NCI-H2227 (cell line): ENCODE results near the gene ZKSCAN5.

Source experiments
- DNase-seq: peaks from one replicate; lab custom pipeline; 2025; ENCODE audit not compliant: unreplicated experiment; lab: John Stamatoyannopoulos, UW

The ZKSCAN5 gene

DNA sequence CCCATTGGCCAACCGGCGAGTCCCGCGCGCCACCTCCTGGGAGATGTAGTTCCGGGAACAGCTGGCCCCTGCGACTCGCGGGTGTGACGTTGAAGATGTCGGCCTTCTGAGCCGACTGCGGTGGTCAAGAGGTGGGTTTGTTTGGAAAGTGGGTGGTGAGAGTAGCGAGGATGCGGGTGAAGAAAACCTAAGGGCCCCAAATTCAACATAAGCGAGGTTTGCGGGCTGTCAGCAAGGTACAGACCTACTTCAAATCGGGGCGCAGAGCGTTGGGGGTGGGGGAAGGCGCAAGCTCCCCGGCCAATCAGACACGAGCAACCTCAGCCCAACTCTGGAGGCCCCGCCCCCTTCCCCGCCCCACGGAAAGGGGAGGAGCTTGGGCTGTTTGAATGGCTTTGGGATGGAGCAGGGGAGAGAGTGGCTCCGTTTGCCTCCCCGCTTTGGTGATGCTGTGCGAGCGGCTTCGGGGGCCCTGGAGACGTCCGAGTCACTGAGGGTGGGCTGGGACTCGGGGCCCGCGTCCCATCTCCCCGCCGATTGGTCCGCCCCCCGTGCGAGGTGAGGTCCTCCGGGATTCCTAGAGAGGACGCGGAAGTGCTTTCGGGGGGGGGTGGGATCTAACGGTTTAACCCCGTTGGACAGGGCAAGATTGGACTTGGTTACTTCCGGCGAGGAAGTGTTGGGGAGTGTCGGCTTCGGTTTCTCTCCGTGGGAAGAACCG is at the start of gene ZKSCAN5:
TSS of gene ZKSCAN5 (plus strand) at position 60 of the 721 bp plus-strand sequence. CDS start 1,383 bp downstream, outside the sequence.
- DNase-seq = peak; percentile 97

DNA sequence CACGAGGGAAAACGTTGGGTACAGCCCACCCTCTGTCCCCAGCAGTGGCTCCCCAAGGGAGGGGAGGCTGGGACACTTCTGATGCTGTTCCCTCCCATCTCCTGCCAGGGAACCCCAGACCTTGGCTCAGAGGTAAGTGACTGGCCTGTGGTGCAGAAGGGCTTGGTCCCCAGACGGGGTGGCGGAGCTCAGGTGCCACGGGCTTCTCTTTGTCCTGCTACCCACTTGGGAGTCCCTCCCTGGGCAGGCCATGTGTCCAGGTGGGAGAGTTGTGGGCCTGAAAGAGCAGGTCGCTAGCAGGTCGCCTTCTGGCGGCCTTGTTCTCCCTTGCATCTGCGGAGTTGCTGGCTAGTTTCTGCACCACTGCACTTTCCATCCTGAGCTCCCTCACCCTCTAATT is 48.6 kb upstream of the ZKSCAN5 start:
- no peak for DNase-seq

DNA sequence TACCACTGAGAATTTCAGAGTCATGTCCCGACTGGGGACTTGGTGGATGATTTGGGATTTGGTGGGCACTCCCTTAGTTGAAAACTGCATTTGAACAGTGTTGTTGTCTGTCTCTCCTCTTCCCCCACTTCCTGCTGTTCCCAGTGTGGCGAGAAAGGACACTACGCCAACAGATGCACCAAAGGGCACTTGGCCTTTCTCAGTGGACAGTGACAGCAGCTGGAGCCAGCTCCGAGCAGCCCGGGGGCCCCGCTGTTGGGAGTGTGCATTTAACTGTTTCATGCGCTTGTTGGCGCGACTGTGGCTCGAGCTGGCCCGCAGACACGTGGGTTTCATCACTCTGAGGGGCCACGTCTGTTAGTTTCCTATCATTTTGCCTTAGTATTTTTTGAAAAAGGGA is 48.2 kb upstream of the ZKSCAN5 start:
- DNase-seq = no peak

DNA sequence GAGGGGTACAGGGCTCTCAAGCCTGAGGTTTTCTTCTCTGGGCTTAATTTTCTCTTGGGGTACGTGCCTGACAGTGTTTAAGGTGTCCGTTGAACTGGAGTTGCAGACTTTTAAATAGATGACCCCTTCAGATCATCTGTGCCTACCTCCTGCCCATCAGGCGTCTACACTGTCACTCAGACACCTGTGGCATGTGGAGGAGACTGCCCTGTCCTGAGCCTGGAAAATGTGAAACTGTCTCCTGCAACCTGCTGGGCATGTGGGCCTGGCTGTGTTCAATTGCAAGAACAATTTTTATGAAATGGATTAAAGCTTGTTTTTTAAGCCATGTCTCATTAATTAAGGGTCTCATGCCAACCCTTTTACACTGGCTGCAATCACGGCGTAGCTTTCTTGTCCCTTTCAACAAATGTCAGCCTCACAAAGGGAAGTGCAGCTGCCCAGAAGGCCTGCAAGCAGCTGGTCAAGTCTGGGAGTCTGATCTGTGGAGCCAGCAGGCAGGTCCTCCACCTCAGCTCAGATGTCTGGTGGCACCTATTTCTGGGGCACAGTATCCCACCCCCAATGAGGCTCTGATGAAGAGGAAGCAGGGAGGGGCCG is 47.3 kb upstream of the ZKSCAN5 start:
- no peak for DNase-seq

DNA sequence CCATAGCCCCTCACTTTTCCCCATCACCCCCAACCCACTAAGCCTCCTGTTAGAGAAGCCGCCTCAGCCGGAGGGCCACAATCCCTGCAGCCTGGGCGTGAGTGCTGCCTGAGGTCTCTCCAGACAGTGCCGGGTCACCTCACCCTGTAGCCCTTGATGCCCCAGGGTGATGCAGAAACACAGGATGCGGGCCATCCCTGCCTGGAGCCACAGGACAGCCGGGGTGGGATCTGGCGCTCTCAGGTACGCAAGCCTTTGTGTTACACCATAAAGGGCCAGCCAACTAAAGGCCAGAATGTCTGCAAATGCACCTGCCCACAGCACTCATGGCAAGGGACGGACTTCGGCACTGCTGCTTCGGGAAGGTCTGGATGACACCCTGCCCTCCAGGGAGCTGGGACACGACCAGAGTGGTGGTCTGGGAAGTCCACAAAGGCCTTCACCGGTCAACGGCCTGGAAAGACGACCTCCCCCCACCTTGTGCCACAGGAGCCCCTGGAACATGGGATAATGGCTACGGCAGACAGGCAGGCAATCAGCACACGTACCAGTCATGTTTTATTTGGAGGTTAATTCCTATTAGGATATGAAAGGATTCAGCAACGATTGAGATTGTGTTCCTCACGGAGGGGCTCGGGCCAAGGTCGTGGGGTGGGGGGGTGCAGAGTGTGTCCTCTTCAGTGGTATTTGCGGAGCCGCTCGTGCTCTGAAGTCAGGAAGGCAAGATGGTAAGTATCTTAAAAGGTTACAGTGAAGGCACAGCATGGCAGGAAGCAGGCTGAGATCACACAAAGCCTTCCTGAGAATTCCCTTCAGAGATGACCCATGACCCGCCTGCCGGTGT is 46.6 kb upstream of the ZKSCAN5 start:
- DNase-seq = no peak

DNA sequence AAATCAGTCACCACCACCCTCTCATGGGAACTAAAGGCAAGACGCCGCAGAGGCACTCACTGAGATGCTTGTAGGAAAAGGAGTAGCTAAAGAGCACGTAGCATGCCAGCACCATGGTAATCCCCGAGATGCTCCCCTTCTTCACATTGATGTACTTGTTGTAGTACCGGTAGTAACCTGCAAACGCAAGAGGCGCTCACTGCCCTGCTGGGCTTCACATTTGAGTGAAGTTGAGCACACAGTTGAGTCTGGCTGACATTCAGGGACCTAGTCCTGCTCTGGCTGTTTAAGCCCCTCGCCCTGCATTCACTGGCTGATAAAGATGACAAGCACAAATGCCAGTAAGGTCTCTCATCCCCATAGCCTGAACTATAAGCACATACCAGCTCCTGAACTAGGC is 45.4 kb upstream of the ZKSCAN5 start:
- peak; percentile 14 for DNase-seq

DNA sequence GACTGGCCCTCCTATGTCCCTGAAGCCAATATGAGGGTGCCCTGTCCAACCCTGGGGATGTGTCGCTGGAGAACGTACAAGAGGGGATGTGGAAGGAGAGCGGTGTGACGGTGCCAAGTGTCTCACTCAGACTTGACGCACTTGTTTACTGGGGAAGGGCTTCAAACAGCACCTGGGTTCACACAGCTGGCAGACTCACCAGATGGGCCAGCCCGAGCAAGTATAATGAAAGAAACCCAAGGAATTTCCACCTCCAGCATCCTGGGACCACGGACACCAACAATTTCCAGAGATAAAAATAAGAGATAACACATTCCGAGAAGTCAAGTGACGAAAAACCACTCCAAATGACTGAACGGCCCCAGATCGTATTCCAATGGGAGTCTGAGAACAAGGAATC is 43.8 kb upstream of the ZKSCAN5 start:
- DNase-seq = no peak

DNA sequence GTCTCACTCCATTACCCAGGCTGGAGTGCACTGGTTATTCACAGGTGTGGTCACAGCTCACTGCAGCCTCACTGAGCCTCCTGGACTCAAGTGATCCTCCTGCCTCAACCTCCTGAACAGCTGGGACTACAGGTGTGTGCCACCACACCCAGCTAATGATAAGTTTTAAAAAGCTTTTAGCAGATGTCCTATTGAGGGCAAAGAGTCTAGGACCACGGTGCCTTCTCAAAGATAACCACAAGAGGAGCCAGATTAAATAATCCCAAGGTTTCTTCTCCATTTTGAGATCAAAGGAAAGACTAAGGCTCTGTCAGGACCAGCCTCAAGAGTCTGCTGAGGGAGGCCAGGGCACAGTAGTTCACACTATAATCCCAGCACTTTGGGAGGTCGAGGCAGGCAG is 43.2 kb upstream of the ZKSCAN5 start:
- DNase-seq = no peak

DNA sequence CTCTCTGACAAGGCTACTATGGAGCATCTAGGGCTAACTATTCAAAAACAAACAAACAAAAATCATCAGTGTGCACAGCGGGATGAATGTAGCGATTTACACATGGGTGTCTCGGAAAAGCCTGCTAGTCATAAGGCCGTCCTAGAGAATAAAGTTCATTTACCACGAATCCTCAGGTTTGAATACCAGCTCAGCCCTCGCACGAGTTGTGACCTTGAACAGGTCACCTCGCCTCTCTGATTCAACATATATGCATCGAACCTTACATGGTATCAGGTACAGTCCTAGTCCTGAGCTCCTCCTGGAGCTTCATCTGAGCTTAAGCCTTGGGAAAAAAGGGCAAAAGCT is 39.1 kb upstream of the ZKSCAN5 start:
- DNase-seq = no peak

DNA sequence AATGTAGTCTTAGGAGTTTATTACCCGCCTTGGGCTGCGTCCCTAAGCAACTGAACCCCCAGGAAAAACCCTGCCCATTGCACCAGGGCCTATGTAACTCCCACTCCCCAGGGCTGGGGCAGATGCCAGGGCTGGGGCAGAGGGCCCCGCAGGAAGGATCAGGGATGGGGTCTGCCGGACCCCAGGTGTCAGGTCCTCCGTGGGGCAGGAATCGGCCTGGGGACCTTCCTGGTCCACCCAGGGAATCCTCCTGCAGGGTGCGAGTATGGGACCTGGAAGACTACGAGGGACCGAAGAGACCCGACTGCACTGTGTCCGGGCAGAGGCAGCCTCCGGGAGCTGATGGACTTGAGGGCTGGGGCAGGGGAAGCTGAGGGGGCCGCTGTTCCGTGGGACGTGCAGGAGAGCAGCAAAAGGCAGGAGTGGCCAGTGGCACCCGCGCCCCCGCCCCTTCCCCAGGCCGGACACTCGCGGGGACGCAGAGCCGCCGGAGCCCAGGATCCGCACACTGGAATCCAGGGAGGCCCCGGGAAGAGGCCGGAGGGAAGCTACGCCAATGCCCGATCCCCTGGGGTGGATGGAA is 36.0 kb upstream of the ZKSCAN5 start:
- DNase-seq = no peak

DNA sequence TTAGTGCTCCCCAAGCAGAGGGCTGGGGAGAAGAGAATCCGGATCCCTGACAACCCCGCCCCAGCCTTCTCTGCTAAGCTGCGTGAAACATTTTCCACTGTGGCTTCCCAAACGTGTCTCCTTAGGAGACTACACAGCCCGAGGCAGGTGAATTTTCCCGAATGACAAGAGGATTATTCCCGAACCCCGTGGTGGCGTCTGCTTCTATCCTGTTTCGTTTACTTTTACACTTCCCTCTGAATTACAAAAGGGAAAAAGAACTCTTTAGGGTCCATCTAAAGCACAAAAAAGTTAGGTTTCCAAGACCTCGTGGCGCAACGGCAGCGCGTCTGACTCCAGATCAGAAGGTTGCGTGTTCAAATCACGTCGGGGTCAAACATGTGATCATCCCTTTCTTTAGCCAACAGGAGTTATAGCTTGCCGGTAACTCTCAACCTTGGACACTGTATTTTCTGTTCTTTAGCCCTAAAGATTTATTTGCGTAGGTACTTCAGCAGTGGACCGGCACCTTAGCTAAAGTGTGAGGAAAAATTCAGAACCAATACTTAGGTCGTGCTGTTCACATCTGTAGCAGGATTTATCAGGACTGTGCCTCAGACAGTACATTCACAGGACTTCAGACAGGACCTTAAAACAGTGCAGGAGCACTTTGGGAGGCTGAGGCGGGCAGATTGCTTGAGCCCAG is 34.9 kb upstream of the ZKSCAN5 start:
- DNase-seq = no peak

DNA sequence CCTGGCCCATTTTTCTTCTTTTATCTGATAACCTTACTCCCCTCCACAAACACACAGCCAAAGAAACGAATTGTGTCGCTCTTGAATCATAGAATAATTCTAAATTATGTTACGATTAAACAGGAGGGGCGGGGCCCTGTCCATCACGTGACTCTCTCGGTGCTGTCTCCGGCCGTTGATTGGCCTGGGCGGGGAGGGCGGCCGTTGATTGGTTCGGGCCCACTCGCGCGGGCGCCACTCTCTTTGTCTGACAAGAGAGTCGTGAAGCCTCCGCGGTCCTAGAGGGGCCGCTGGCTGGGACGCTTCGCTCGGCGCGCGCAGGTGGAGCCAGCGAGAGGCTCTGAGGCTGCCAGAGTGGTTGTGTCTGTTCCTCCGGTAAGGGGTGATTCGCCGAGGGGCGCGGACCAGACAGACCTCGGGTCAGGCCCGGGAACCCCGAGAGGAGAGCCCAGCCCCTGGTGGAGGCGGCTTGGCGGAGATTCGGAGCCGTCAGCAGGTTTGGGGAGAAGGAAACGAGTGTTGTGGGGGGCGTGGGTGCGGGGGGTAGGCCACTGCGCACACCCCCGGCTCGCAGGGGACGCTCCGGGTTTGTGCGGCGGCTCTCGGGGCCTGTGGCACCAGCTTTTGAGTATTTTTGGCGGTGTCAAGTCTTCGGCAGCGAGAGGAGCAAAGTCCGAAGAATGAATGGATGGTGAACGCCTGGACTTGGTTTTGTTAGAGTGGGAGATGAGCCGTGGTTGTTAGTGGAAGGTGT is 31.7 kb upstream of the ZKSCAN5 start, which contains the start of gene ZNF789:
TSS of gene ZNF789 (plus strand) at position 330 of the 754 bp plus-strand sequence. CDS start 3,567 bp downstream, outside the sequence.
- peak; percentile 99 for DNase-seq

DNA sequence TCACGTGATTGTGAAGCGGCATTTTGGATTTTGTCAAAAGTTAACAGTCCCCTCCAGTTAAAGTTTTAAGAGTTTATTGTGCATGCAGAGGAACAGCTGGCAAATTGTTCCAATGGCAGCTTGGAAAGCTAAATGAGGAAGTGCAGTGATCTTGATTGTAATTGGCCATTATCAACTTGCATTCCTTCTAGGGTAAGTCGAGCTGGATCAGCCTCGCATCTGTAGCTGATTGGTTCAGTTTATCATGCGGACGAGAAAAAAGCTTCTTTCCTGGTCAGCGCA is 31.2 kb upstream of the ZKSCAN5 start:
- peak; percentile 64 for DNase-seq

DNA sequence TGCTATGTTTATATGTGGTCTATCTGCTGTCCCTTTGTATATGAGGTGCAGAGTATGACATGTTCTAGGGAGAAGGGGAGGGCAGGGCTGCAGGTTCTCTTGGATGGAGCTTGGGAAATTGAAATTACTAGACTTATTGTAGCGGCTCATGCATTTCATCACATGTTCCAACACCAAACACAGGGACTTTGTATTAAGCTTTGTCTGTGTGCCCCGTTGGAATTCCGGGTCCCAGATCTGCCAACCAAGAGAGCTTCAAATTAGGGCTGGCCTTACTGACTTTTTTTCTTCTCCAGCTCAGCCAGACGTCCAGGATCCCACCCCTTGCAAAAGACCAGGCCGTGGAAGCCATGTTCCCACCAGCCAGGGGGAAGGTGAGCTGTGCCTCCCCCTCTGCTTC is 28.4 kb upstream of the ZKSCAN5 start:
- DNase-seq = no peak

DNA sequence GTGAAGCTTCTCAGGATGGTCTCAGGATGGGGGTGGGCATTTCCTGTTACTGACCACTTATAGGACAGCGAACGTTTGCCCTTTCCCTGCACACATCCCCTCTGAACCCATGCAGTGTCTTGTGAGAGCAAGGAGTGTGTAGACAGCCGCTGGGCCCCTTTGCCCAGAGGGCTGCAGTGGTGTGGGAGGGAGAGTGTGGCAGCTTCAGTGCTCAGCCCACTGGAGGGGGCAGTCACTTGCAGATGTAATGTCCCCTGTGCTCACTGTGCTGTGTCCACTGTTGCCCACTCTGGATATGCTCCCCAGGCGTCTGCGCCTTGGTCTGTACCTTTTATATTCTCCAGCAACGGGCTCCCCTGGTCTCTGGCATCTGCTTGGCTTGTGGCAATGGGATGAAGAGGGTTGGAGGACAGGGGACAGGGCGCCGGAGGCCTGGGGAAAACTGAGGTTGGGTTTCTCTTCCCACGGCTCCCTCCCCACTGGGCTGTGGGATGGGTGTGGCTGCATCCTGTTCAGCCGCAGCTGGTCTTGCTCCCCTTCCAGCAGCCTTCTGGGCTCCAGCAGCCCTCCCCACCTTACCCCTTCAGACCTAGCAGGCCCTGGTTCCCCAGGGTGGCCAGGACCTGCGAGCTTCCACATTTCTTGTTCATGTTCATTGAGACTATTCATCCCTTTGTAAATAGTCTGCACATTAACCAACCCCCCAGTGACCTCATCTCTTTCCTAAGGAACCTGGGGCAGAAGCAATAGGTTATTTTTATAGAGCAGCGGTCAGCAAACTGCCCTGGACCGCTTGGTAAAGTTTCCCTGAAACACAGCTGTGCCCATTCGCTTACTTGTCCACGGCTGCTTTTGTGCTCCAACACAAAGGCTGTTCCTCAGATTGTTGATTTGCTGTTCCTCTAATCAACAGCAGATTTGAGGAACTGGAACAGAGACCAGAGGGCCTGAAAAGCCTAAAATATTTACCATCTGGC is 25.7 kb upstream of the ZKSCAN5 start:
- DNase-seq = no peak

DNA sequence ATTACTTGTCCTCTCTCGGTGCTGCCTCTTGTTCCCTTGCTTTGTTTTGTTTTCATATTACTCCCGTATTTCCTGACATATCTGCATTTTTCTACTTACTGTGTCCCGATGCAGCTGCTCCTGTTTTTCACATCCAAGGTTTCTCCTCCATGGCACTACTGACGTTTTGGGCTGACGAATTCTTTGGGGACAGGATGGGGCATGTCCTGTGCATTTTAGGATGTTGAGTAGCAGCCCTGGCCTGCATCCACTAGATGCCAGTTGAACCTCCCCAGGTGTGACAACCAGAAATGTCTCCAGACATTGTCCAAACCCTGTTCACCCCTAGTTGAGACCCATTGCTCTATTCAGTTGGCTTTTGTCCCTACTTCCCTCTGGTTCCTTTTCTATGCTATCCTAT is 19.4 kb upstream of the ZKSCAN5 start:
- DNase-seq = no peak

DNA sequence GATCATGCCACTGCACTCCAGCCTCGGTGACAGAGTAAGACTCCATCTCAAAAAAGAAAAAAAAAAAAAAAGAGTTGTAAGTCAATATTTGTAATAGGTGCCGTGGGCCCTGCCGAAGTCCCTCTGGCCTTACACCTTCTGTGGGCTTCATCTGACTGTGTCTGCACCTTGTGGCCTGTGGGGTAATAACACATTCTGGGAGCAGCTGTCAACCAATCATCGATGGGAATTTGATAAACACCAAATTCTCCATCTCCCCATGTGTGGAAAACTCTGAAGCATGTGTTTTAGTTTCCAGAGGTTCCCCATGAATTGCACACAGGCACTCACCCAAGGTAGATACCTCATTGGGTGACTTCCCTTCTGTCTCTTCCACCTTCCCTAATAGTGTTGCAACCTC is 15.2 kb upstream of the ZKSCAN5 start:
- no peak for DNase-seq

DNA sequence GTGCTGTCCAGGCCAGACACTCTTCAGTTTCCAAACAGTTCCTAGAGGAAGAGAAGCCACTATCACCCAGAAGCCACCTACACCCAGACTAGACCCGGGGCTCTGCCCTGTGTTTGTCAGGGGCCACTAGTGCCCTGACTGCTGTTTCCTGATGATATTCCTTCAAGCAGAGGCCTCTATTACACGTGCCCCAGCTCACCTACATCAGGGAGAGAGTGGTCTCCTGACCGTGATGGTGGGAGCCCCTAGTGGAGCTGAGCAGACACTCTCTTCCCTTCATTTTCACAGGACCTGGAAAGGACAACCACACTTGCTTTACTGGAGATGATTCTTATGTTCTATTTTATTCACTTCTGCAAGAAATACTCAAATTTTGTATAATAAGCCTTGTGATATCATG is 13.6 kb upstream of the ZKSCAN5 start:
- DNase-seq = no peak

DNA sequence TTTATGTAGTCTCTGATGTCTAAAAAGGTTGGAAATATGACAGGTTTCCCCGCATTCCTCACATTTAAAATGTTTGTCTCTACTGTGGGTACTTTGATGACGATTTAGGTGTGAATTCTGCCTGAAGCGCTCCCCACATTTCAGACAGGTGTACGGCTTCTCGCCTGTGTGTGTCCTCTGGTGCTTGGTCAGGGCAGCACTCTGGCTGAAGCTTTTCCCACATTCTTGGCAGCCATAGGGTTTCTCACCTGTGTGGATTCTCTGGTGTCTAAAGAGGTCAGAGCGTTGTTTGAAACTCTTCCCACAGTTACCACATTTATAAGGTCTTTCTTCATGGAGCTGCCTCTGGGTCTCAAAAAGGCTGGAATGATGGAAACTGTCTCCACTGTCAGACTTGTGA is 10.6 kb upstream of the ZKSCAN5 start:
- no peak for DNase-seq
